ENCODE results near the gene GPX1. TPM values are rescaled to one million over a fixed set of nuclear protein-coding genes. Genes with fewer than 3 reads are reported as not detected.
A peak's percentile ranks its signal among the peaks of the same experiment; 100 is the strongest.
"Not testable (repeated sequence)": the region's sequence is repeated elsewhere in the genome, so short reads cannot be mapped to it uniquely, and the experiment has no call there.

GPX1 gene
- total and polyA plus RNA-seq, 10 donors, result 252 to 652 (median 350) TPM

GRCh38 chr3:49339581-49339940, 18.6 kb downstream of the GPX1 start:
- peak overlapping the region; percentile 69 to 91 (median 84) for H3K4me3 ChIP-seq
- H3K27me3 ChIP-seq (replicated peaks in 1 of 7), result no peaks in the 10 kb centered on the region
- H3K36me3 ChIP-seq, result peaks cover 0 to 36% (median 25%) of the 10 kb centered on the region in 6 donors
- WGBS, 5 donors, result 1 to 2% (median 1%) methylated on average over 9 to 17 of the region's 17 CpGs
- TF ChIP-seq POLR2AphosphoS5 (IDR thresholded peaks at IDR 0.05) (no peak), POLR2A (IDR thresholded peaks at IDR 0.05) (no peak), CTCF (IDR thresholded peaks at IDR 0.05 in 8 of 11, conservative IDR thresholded peaks at IDR 0.05 in 3 of 11) (no peak)
- peaks cover 38 to 95% (median 81%) of the 10 kb centered on the region in 6 donors for H3K4me1 ChIP-seq
- peak; percentile 89 for DNase-seq
- H3K27ac ChIP-seq, result peak overlapping the region; percentile 96 to 100 (median 98)
- intact Hi-C loops (cut with DNase I; ENCODE audit: low total_unique reads), result loop anchor here (10.0 kb wide), 1 partner anchor 105 kb away; no protein-coding TSS in a partner anchor
- H3K9me3 ChIP-seq, result no peaks in the 10 kb centered on the region

GRCh38 chr3:49333916-49334633, 24.1 kb downstream of the GPX1 start:
- intact Hi-C loops (cut with DNase I; ENCODE audit: low total_unique reads), result loop anchor here (10.0 kb wide), 1 partner anchor 111 kb away; no protein-coding TSS in a partner anchor
- 86 to 95% (median 92%) methylated on average over 5 of the region's 5 CpGs for WGBS, 5 donors
- peaks cover 13 to 78% (median 40%) of the 10 kb centered on the region in 6 donors for H3K4me1 ChIP-seq
- peaks cover 3 to 91% (median 77%) of the 10 kb centered on the region in 6 donors for H3K36me3 ChIP-seq
- peak overlapping the region in 4 of 8 donors; percentile 65 to 81 (median 68) for H3K27ac ChIP-seq
- H3K27me3 ChIP-seq (replicated peaks in 1 of 7), result no peaks in the 10 kb centered on the region
- H3K9me3 ChIP-seq, result no peaks in the 10 kb centered on the region
- TF ChIP-seq CTCF (IDR thresholded peaks at IDR 0.05 in 8 of 11, conservative IDR thresholded peaks at IDR 0.05 in 3 of 11), result no peak
- no peak for TF ChIP-seq POLR2AphosphoS5 (IDR thresholded peaks at IDR 0.05)
- no peak for TF ChIP-seq POLR2A (IDR thresholded peaks at IDR 0.05)
- no peak for DNase-seq
- no peak overlapping the region for H3K4me3 ChIP-seq

- peak overlapping the region in 1 of 8 donors; percentile 19 for H3K4me3 ChIP-seq
- no peaks in the 10 kb centered on the region for H3K9me3 ChIP-seq
- peaks cover 3 to 100% (median 87%) of the 10 kb centered on the region in 6 donors for H3K36me3 ChIP-seq
- peaks cover 5 to 69% (median 32%) of the 10 kb centered on the region in 6 donors for H3K4me1 ChIP-seq
- H3K27ac ChIP-seq, result peak overlapping the region in 7 of 8 donors; percentile 40 to 81 (median 65)
- 60 to 67% (median 66%) methylated on average over 3 of the region's 3 CpGs for WGBS, 5 donors
- DNase-seq, result peak; percentile 78
- H3K27me3 ChIP-seq (replicated peaks in 1 of 7), result no peaks in the 10 kb centered on the region
- TF ChIP-seq POLR2A (IDR thresholded peaks at IDR 0.05) (no peak), CTCF (IDR thresholded peaks at IDR 0.05 in 8 of 11, conservative IDR thresholded peaks at IDR 0.05 in 3 of 11) (no peak), POLR2AphosphoS5 (IDR thresholded peaks at IDR 0.05) (no peak)
- intact Hi-C loops (cut with DNase I; ENCODE audit: low total_unique reads), result loop anchor here (10.0 kb wide), 1 partner anchor 112 kb away; no protein-coding TSS in a partner anchor
These were observed 25.1 kb downstream of the GPX1 start for GRCh38 chr3:49333091-49333490.

- Histone ChIP-seq H3K4me1 (peaks cover 0 to 33% (median 13%) of the 10 kb centered on the region in 6 donors), H3K36me3 (peaks cover 14 to 100% (median 97%) of the 10 kb centered on the region in 6 donors), H3K27ac (no peak overlapping the region), H3K27me3 (replicated peaks in 1 of 7) (no peaks in the 10 kb centered on the region), H3K9me3 (no peaks in the 10 kb centered on the region), H3K4me3 (no peak overlapping the region)
- TF ChIP-seq POLR2AphosphoS5 (IDR thresholded peaks at IDR 0.05) (no peak), POLR2A (IDR thresholded peaks at IDR 0.05) (no peak), CTCF (IDR thresholded peaks at IDR 0.05 in 8 of 11, conservative IDR thresholded peaks at IDR 0.05 in 3 of 11) (no peak)
- WGBS, 5 donors, result 91 to 97% (median 94%) methylated on average over 4 of the region's 4 CpGs
- intact Hi-C loops (cut with DNase I; ENCODE audit: low total_unique reads), result no loop called here
- no peak for DNase-seq
These were observed 29.0 kb downstream of the GPX1 start for GRCh38 chr3:49329186-49329585.

GRCh38 chr3:49328350-49328749, 29.8 kb downstream of the GPX1 start:
- H3K4me3 ChIP-seq; H3K9me3 ChIP-seq; DNase-seq; intact Hi-C loops (cut with DNase I; ENCODE audit: low total_unique reads); H3K27ac ChIP-seq; H3K27me3 ChIP-seq (replicated peaks in 1 of 7): not testable (repeated sequence)
- WGBS, 5 donors, result 92 to 97% (median 94%) methylated on average over 2 of the region's 2 CpGs
- Histone ChIP-seq H3K36me3 (peaks cover 14 to 100% (median 97%) of the 10 kb centered on the region in 6 donors), H3K4me1 (peaks cover 0 to 24% (median 8%) of the 10 kb centered on the region in 6 donors)

Data from spleen (tissue), 11 donors.